NCI-H128 (cell line): ENCODE data around the gene ADORA1.

ENCODE experiments used
- DNase-seq: peaks from one replicate; lab custom pipeline; 2025; ENCODE audit not compliant: unreplicated experiment; lab: John Stamatoyannopoulos, UW

ADORA1 gene

GRCh38 chr1:203207751-203208150, 80.2 kb downstream of the ADORA1 start:
- DNase-seq = no peak

GRCh38 chr1:203208181-203208580, 80.7 kb downstream of the ADORA1 start:
- no peak for DNase-seq

GRCh38 chr1:203210350-203210749, 82.8 kb downstream of the ADORA1 start:
- no peak for DNase-seq

GRCh38 chr1:203210988-203211387, 83.5 kb downstream of the ADORA1 start:
- DNase-seq = no peak

GRCh38 chr1:203211812-203212211, 84.3 kb downstream of the ADORA1 start:
- no peak for DNase-seq

- no peak for DNase-seq
Observed at GRCh38 chr1:203213126-203213525, 85.6 kb downstream of the ADORA1 start.

GRCh38 chr1:203214871-203215270, 87.3 kb downstream of the ADORA1 start:
- no peak for DNase-seq

GRCh38 chr1:203215573-203215972, 88.0 kb downstream of the ADORA1 start:
- no peak for DNase-seq

GRCh38 chr1:203216274-203217138, 89.0 kb downstream of the ADORA1 start:
- DNase-seq = peak; percentile 92
